Endothelial cell (in vitro differentiated cells): ENCODE measurements around the gene MON1B. TPM values are rescaled to one million over a fixed set of nuclear protein-coding genes. Genes with fewer than 3 reads are reported as not detected.

Experiments
- DNase-seq: peaks from one replicate; pipeline ENCODE4 v3.0.0; 2021; ENCODE audit warnings: low spot score
- H3K27ac Mint-ChIP-seq: one replicate; pipeline ENCODE4 v1.8.0; 2021; ENCODE audit warnings: mixed read lengths, inconsistent platforms; ENCODE audit not compliant: unreplicated experiment
- H3K27me3 Mint-ChIP-seq: one replicate; pipeline ENCODE4 v1.8.0; 2021; ENCODE audit warnings: mild to moderate bottlenecking, moderate library complexity, mixed read lengths, inconsistent platforms; ENCODE audit not compliant: unreplicated experiment
- H3K36me3 Mint-ChIP-seq: one replicate; pipeline ENCODE4 v1.8.0; 2021; ENCODE audit warnings: mild to moderate bottlenecking, low read depth, mixed read lengths, inconsistent platforms; ENCODE audit not compliant: unreplicated experiment
- H3K4me1 Mint-ChIP-seq: one replicate; pipeline ENCODE4 v1.8.0; 2021; ENCODE audit warnings: mild to moderate bottlenecking, mixed read lengths, inconsistent platforms; ENCODE audit not compliant: unreplicated experiment
- H3K4me3 Mint-ChIP-seq: one replicate; pipeline ENCODE4 v1.8.0; 2021; ENCODE audit warnings: mild to moderate bottlenecking, mixed read lengths, inconsistent platforms; ENCODE audit not compliant: unreplicated experiment
- H3K9me3 Mint-ChIP-seq: one replicate; pipeline ENCODE4 v1.8.0; 2021; ENCODE audit warnings: mixed read lengths, inconsistent platforms; ENCODE audit not compliant: unreplicated experiment
- CTCF ChIP-seq: fragments of 200-600 bp; sonication (generic); IDR thresholded peaks from one replicate; pipeline ENCODE4 v1.5.0; 2021; ENCODE audit warnings: antibody characterized with exemption; ENCODE audit not compliant: unreplicated experiment
- long read RNA-seq: library from polyadenylated mRNA; unstranded; transcript quantifications from one replicate; pipeline ENCODE4 v2.0.0, GENCODE V29; 2020; ENCODE audit not compliant: unreplicated experiment
- total RNA-seq: library from RNA; stranded (reverse); fragmentation: NEBNext Ultra II Directional; extraction: Animal tissue kit (Norgen Biotek cat#: 25700); gene quantifications from one replicate; pipeline ENCODE4 v1.2.1, GENCODE V29; 2021; ENCODE audit not compliant: unreplicated experiment

Gene MON1B
- total RNA-seq: 35.6 TPM
- long read RNA-seq, full-length matches to known transcripts: 9 of 12 reads
- long read RNA-seq, partial matches to known transcripts: 2 of 12 reads
- long read RNA-seq, other reads (novel, unspliced or antisense): 1 of 12 reads

- peaks cover 7% of the 10 kb centered on the region for H3K27me3 Mint-ChIP-seq
- no peak for TF ChIP-seq CTCF
- peak within 1 kb of the TSS; percentile 94 for H3K4me3 Mint-ChIP-seq
- peak within 1 kb of the TSS; percentile 95 for H3K27ac Mint-ChIP-seq
- DNase-seq: peak; percentile 89
- peaks cover 22% of the 10 kb centered on the region for H3K36me3 Mint-ChIP-seq
- H3K4me1 Mint-ChIP-seq: peaks cover 21% of the 10 kb centered on the region
- H3K9me3 Mint-ChIP-seq: no peaks in the 10 kb centered on the region
Measured at GRCh38 chr16:77190478-77191258, at the start of gene MON1B. MON1B (plus strand) TSS chr16:77191190; CDS start chr16:77191486, 296 bp downstream.

DNA sequence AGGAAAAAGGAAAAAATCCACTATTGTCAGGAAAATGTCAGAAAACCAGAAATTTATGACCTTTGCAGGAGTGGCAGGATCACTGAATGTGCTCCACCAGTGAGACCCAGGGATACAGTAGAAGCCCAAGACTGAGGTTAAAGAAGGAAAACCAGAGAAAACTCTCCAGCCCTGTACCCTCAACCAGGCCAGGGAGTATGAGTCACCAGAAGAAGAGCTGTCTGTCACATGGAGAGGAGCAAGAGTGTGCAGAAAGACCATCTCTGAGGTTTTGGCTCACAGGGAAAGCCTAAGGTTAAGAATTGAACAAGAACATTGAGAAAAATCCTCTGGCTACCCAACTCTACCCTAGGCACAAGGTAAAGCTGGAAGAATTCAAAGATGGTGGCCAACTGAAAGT is 47.6 kb upstream of the MON1B start:
- H3K9me3 Mint-ChIP-seq: peaks cover 11% of the 10 kb centered on the region
- H3K36me3 Mint-ChIP-seq: no peaks in the 10 kb centered on the region
- H3K4me3 Mint-ChIP-seq: no peak overlapping the region

GRCh38 chr16:77148121-77148520 is 42.9 kb upstream of the MON1B start:
- no peaks in the 10 kb centered on the region for H3K4me1 Mint-ChIP-seq
- TF ChIP-seq CTCF: no peak
- no peak overlapping the region for H3K4me3 Mint-ChIP-seq
- H3K36me3 Mint-ChIP-seq: no peaks in the 10 kb centered on the region
- peaks cover 21% of the 10 kb centered on the region for H3K9me3 Mint-ChIP-seq
- no peak overlapping the region for H3K27ac Mint-ChIP-seq
- no peak for DNase-seq
- peaks cover 8% of the 10 kb centered on the region for H3K27me3 Mint-ChIP-seq

More for the DNA sequence above, 47.6 kb upstream of the MON1B start:
- DNase-seq: no peak
- no peak for TF ChIP-seq CTCF
- Mint-ChIP-seq H3K4me1 (no peaks in the 10 kb centered on the region), H3K27ac (no peak overlapping the region), H3K27me3 (peaks cover 3% of the 10 kb centered on the region)

DNA sequence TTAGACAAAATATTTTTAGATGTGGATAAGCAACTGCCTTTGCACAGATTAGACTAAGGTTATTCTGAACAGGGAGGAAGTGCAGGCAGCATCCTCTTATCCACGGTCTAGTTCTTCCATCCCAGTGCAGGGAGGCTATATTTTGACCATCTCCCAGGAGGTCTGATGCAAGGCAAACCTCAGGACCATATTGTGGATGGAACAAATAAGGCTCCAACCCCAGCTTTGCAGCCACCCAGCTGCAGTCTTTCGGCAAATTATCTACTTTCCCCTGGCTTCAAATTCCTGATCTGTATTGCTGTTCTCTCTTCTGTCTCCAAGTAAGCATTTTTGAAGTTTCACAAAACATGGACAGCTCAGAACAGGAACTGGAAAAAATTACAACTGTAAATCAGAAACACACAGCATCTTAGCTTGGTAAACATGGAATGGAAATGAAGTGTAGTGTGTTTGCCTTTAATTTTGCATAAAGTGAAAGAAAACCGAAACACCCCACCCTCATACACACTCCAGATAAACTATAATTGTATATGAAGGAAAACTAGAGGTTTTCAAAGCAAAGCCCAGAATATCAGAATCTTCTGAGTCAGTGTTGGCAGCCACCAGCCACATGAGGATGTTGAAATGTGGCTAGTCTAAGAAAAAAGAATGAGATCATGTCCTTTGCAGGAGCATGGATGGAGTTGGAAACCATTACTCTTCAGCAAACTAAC is 33.5 kb upstream of the MON1B start:
- Mint-ChIP-seq H3K36me3 (no peaks in the 10 kb centered on the region), H3K27ac (no peak overlapping the region)

More for the DNA sequence above, 33.5 kb upstream of the MON1B start:
- H3K27me3 Mint-ChIP-seq: peaks cover 4% of the 10 kb centered on the region
- H3K9me3 Mint-ChIP-seq: peaks cover 9% of the 10 kb centered on the region
- H3K4me1 Mint-ChIP-seq: no peaks in the 10 kb centered on the region
- TF ChIP-seq CTCF: no peak
- no peak overlapping the region for H3K4me3 Mint-ChIP-seq
- no peak for DNase-seq
